HG03442 (cell line): Measurements from ENCODE around the gene SLC30A10.
"Not testable (repeated sequence)": the region's sequence is repeated elsewhere in the genome, so short reads cannot be mapped to it uniquely, and the experiment has no call there.

Source experiments
- ATAC-seq: cut with Tn5 transposase; IDR thresholded peaks from one replicate; pipeline ENCODE4 v1.9.1; 2021; ENCODE audit warnings: mild to moderate bottlenecking, moderate library complexity; ENCODE audit not compliant: unreplicated experiment

Gene SLC30A10

DNA sequence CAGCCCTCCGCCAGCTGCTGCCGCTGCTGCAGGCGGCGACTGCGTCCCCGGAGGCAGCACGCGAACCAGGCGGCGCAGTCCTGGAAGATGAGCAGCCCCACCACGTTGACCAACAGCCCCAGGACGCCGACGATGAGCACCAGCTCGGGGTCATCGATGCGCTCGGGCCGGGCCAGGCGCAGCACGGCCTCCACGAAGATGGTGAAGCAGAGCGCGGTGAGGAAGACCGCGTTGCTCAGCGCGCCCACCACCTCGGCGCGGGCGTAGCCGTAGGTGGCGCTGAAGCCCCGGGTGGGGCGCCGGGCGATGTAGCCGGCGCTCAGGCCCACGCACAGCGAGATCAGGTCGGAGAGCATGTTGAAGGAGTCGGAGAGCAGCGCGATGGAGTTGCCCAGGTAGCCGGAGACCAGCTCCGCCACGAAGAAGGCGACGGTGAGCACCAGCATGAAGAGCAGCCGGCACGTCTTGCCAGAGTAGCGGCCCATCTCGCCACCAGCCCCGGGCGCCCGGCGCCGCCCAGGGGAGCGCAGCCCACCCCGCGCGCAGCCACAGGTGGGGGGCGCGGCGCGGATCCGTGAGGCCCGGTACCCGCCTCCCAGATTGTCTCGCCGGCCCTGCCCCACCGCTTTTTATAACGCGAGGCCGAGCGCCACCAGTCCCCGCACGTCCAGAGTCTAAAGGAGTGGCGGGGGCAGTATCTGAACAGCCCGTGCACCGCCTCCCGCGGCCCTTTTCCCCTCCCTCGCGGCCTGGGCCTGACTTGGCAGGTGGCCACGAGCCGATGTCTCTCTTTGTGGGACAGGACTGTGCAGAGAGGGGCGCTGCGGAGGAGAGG, at the start of gene SLC30A10:
TSS of gene SLC30A10 (minus strand) at position 602 of the 835 bp plus-strand sequence. CDS start at position 485, 117 bp downstream.
- ATAC-seq: peak; percentile 51

DNA sequence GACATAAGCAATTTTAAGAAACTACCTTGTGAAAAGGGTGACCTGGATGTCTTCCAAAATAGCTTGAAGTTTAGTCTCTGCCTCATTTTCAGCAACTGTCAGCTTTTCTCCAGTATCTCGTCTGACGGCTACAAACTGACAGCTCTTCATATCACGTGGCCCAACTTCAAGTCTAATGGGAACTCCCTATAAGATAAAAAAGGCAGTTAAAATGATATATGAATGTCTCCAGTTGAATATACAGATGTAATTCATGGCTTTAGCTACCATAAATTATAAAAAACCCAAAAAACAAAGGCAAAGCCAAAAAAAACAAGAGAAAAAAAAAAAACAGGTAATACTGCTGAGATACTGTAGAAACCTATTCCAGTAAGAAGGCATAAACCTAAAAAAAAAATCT, 44.9 kb upstream of the SLC30A10 start:
- no peak for ATAC-seq

DNA sequence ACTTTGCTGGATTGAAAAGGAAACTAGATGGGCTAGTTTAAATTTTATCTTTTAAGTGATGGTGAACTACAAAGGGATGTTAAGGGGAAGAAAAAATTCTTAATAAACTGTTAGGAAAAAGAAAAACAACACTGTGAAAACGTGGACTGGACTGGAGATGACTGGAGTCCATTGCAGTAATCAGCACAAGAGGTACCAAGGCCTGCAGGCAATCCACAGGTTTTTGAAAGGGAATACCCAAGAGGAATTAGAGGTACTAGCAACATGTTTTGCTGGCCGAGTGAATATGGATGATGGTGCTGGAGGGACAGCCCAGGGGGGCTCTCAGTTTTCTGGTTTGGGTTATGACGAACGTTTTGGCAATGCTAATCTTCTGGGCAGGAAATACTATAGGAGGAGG, 39.0 kb upstream of the SLC30A10 start:
- ATAC-seq: no peak

DNA sequence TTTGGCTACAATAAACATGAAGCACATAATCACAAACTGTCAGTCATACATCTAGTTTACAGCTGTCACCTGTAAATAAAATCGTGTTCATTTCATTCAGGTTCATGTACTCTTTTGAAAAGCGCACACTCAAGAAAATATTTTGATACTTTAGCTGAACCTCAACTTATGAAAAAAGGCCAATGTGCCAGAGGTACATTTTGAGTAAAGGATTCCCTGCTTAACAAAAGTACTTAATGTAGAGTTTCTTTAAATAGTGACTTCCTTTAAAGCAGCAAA, 37.7 kb upstream of the SLC30A10 start:
- no peak for ATAC-seq

DNA sequence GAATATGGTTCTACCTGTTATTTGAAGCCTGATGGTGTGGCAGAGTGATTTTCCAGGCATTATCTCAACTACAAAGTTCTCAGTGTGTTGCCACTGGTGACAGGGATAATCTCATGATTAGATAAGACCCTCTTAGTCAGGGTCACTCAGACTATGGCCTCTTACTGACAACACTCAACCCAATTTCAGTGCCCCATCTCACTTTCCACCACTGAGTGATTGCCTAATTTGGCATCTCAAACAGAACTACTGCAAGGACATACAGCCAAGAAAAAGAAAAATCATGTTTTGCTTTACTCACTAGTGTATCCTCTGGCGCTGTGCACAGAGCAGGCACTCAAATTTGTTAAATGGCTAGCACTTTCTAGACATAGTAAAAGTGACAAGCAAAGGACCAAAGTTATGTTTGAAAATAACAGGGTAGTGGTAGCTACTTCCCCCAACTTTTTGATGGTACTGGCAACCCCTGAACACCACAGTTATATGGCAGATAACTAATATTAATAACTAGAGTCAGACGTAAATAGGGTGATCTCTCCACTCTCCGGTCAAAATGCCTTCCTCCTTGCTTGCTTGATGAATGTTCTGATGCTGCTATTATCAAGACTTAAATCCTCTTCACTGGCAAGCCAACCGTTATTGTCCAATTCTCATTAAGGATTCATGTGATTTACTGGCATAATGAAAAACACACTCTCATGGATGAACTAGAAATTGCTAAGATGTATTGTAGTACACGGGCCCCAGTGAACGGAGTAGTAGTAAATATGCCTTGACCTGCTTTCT, 37.1 kb upstream of the SLC30A10 start:
- ATAC-seq: no peak

DNA sequence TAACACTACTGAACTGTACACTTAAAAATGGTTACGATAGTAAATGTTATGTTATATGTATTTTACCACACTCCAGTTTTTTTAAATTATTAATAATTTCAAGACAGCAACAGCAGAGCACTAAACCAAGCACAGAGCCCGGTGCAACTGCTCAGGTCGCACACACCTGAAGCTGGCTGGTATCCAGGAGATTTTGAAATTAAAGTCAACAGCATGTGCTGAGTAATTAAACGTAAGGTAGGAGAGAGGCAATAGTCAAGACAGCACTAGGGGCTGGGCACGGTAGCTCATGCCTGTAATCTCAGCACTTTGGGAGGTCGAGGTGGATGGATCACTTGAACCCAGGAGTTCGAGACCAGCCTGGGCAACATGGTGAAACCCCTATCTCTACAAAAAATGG, 35.1 kb upstream of the SLC30A10 start:
- no peak for ATAC-seq

DNA sequence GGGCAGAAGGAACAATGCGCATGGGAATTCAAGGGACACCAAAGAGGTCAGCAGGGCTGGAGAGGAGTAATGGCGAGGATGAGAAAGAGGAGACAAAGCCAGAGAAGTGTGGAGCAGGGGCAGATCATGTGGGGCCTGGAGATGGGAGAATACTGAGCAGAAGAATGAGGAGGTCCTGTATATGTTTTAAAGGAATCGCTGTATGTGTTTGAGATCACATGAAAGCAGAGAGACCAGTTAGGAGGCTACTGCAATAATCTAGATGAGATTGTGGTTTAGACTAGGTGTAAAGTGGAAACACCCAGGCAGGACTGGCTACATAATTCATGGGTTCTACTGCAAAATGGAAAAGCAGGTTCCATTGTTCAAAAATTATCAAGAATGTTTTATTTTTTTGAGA, 33.3 kb upstream of the SLC30A10 start:
- no peak for ATAC-seq

DNA sequence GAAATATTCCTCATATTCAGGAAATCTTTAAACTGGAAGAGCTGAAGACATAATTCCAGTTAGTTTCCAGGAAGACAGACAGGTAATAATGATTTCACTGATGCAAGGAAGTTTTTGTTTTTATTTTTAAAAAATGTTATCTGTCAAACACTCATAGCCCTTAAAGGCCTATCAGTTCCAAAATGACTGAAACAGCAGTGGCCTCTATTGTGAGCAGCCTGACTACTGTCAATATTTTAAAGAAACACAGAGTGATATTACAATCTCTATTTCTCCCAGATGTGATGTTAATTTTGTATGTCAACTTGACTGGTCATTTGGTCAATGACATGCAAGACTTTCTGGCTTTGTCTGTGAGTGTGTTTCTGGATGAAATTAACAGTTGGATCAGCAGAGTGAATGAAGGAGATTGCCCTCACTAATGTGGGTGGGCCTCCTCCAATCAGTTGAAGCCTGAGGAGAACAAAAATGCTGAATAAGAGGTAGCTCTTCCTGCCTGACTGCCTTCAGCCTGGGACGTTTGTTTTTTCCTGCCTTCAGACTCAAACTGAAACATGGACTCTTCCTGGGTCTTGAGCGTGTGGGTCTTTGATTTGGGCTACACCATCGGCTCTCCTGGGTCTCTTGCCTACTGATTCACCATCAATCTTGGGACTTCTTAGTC, 31.3 kb upstream of the SLC30A10 start:
- ATAC-seq: no peak

DNA sequence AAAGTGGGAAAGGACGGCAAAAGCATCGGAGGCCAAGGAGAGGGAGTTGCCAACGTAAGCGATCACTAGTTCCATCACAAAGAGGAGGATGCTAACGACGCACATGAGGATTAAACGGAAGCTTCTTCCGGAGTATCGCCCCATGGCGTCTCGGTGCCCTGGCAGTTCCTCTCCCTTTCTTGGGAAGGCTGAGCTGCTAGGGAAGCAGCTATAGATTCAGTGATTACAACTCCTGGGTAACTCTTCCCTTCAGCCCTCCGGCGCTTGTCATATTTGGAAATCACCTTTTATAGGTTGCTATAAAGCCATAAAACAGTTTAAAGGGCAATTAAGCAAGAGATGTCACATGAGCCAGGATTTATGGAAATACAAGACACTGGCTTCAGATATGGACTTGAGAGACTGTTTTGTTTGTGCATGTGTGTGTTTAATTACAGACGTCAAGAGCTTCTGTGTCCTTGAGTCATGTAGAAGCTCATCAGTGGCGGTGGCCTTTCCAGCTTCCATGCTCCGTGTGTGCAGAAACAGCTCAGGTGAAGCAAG, 30.6 kb upstream of the SLC30A10 start:
- no peak for ATAC-seq

DNA sequence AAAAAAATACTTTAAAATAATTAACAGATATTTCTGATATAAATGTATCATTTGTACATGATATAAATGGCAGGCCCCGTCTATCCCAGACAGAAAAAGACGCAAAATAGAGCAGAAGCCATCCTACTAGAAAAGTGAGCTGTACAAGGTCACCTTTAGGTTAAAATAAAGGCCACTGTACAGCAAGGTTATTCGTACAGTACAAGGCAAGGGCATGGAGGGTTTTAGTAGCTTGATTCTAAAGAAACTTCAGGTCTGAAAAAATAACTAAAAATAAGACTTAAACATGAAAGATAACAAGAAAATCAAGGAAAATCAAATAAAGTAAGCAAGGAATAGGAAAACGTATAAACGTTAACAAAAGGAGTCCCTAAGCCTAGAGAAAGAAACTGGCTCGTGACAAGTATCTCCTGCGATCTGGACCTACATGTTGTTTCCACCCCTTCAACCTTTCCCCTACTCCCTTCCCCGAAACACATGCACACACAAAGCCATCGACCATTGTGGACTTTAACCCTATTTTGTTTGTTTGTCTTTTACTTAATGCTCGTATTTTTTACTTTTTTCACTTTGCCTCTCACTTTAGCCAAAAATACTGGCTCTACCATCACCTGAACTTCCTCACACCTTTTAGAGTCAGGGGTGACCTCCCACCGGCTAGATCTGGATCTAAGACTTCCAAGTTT, 26.5 kb upstream of the SLC30A10 start:
- no peak for ATAC-seq

DNA sequence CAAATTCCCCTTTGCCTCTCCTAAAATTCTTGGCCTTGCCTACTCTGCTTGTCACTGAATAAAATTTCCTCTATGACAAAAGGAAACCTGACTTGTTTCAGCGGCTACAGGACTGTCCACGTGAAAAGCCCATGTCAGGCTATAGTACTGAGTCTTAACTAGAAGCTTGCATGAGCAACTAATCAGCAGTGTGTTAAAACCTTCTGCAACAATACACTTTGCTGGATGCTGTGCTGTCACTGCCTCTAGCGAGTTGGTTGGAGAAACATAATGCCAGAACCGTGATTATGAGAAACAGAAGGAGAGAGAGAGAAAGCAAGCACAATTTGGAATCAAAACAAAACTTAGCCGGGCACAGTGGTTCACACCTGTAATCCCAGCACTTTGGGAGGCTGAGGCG, 25.7 kb upstream of the SLC30A10 start:
- no peak for ATAC-seq

DNA sequence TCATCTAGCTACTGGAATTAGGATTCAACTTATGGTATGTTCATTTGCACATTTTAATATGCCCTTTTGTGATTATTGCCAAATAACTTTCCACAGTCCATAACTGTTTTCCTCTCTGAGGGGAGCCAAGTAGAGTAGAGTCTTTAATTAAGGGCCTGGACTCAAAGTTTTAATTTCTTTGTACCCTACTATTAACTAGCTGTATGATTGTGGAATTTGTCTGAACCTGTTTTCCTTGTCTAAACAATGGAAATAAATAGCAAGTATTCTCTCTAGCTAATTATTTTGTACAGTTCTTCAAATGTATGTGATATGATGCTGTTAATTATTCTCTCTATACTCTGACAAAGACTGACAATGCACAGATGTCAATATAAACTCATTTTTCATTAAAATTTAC, 24.0 kb upstream of the SLC30A10 start:
- ATAC-seq: no peak

DNA sequence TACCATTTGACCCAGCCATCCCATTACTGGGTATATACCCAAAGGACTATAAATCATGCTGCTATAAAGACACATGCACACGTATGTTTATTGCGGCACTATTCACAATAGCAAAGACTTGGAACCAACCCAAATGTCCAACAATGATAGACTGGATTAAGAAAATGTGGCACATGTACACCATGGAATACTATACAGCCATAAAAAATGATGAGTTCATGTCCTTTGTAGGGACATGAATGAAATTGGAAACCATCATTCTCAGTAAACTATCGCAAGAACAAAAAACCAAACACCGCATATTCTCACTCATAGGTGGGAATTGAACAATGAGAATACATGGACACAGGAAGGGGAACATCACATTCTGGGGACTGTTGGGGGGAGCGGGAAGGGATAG, 20.9 kb upstream of the SLC30A10 start:
- not testable (repeated sequence) for ATAC-seq

DNA sequence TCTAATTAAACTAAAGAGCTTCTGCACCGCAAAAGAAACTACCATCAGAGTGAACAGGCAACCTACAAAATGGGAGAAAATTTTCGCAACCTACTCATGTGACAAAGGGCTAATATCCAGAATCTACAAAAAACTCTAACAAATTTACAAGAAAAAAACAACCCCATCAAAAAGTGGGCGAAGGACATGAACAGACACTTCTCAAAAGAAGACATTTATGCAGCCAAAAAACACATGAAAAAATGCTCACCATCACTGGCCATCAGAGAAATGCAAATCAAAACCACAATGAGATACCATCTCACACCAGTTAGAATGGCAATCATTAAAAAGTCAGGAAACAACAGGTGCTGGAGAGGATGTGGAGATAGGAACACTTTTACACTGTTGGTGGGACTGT, 20.4 kb upstream of the SLC30A10 start:
- not testable (repeated sequence) for ATAC-seq

DNA sequence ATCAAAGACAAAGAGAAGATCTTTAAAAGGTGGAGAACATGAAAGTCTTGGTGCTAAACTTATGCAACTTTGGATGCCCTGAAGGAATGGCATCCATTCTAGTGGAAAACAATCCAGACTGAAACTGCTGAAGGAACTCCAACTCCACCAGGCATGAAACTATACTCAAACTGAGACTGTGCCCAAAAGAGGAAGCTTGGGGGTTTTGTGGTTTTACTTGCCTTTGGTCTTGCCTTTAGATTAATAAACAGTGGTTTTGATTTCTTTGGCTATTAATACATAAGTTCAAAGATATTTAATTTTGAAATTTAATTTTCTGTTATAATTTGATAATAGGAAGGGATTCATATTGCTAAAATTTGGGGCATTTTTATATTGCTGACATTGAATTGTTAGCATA, 17.4 kb upstream of the SLC30A10 start:
- ATAC-seq: peak; percentile 57

DNA sequence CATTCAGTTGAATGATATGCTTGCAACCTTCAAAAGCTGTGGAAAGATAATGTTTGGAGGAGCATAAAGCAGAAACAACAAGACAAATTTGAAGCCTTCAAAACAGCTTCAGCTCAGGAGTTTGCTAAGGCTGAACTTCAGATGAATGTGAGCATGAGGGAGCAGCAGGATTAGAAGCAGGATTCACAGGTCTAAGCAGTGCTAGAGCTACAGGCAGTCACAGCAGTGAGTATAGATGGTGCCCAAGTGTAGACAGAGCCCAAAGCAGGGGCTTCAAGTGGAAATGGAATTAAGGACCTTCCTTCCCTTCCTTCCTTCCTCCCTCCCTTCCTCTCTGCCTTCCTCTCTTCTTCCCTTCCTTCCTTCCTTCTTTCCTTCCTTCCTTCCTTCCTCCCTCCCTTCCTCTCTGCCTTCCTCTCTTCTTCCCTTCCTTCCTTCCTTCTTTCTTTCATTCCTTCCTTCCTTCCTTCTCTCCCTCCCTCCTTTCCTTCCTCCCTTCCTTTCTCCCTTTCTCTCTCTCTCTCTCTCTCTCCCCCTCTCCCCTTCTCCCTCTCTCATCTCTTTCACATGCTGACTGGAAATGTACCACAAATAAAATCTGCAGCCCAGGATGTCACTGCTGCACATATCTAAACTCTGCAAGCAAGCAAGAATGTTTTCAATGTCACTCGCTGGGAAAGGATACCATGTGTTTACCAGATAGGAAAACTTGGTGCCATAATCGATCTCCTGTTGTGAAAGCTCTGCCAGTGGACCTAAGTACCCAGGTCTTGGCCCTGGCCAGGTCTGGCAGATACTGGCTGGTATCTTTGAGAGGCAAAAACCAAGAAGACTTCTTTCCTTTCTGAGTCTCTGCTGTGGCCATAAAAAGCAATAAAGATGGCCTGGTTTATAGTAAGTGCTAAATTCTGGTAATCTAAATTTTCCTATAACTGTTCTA, 13.1 kb upstream of the SLC30A10 start:
- no peak for ATAC-seq

DNA sequence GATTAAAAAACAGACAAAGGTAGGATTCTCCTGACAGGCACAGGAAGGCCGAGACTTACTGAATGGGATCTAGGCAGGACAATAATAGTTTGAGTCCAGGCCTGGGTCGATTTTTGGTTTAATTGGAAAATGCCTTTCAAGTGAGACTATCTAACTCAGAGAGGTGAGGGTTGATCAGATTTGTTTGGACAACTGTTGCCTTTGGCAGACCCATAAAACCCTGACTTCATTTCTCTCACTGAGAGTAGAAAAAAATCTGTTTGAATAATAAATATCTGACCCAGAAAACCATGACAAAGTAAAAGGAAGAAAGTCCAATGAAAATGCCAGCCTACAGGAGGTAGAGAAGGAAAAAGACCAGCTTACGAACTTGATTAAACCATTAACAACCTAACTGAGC, 12.3 kb upstream of the SLC30A10 start:
- ATAC-seq: no peak

DNA sequence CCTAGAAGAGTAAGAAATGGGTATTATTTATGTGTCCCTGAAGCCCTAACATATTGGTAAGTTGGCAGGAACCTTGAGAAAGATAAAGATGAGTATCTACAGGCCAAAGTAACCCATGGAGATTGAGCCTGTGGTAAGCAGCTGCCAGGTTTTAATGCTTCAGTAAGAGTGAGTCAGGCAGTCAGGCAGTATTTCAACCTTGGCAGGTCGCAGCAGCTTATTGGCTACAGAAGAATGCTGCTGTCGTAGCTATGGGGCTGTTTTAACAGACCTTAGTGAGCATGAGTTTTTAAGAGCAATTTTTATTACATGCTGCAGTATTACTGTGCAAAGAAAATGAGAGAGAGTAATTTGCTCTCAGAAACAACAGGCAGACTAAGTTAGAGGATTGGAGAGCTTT, 10.3 kb upstream of the SLC30A10 start:
- no peak for ATAC-seq

DNA sequence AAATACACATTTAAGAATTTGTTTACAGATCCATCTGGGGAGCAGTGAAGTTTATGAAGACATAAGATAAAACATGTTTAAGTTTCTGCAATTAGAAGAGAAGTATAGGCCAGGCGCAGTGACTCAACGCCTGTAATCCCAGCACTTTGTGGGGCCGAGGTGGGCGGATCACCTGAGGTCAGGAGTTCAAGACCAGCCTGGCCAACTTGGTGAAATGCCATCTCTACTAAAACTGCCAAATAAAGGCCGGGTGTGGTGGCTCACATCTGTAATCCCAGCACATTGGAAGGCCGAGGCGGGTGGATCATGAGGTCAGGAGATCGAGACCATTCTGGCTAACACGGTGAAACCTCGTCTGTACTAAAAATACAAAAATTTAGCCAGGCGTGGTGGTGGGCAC, 5.4 kb upstream of the SLC30A10 start:
- ATAC-seq: not testable (repeated sequence)

DNA sequence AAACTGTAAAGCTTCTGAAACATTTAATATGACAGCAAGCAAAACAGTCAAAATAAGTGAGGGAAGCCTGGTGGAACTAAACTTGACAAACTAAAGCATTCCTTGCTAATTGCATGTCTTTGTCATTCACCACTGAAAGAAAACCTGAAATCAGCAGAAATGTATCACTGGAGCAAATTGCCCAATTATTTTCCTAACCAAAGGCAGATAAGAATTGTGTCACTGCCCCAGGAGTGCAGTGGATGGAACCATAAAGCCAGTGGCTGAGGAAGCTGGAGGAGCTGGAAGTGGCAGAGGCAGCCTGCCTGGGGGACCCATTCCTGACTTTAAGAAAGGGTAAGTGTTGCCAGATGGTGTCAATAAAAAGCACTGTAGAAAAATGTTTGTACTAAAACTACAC, 2.7 kb upstream of the SLC30A10 start:
- ATAC-seq: no peak
